Measurements from ENCODE around the gene IDI2. TPM values are rescaled to one million over a fixed set of nuclear protein-coding genes. Genes with fewer than 3 reads are reported as not detected.

IDI2 gene
- total and polyA plus RNA-seq, 8 donors = 0.14 to 0.15 TPM; not detected in 6

- FAIRE-seq (no peak), DNase-seq (no peak), ATAC-seq (no peak)
- no peak overlapping the region for H3K4me3 ChIP-seq
- no peak overlapping the region for H3K27ac ChIP-seq
- TF ChIP-seq CTCF (IDR thresholded peaks at IDR 0.05) = no peak
- H3K36me3 ChIP-seq = peaks cover 0 to 79% (median 32%) of the 10 kb centered on the region in 3 donors
- H3K4me1 ChIP-seq = no peaks in the 10 kb centered on the region
- 85 to 90% methylated on average over 19 of the region's 19 CpGs for WGBS, 2 donors
- H3K27me3 ChIP-seq = no peaks in the 10 kb centered on the region
- intact Hi-C loops (cut with DNase I) = no loop called here
- no peaks in the 10 kb centered on the region for H3K9me3 ChIP-seq
Observed at GRCh38 chr10:997266-998022, 28.2 kb downstream of the IDI2 start.

GRCh38 chr10:996031-996430 is 29.6 kb downstream of the IDI2 start:
- H3K9me3 ChIP-seq = no peaks in the 10 kb centered on the region
- WGBS, 2 donors = 94 to 96% methylated on average over 12 of the region's 12 CpGs
- peaks cover 0 to 64% (median 31%) of the 10 kb centered on the region in 3 donors for H3K36me3 ChIP-seq
- no peak overlapping the region for H3K27ac ChIP-seq
- FAIRE-seq (no peak), DNase-seq (no peak), ATAC-seq (no peak)
- no peak overlapping the region for H3K4me3 ChIP-seq
- no peaks in the 10 kb centered on the region for H3K27me3 ChIP-seq
- intact Hi-C loops (cut with DNase I) = no loop called here
- no peaks in the 10 kb centered on the region for H3K4me1 ChIP-seq
- TF ChIP-seq CTCF (IDR thresholded peaks at IDR 0.05) = no peak

GRCh38 chr10:995559-995926 is 30.1 kb downstream of the IDI2 start:
- no peak for ATAC-seq
- Histone ChIP-seq H3K36me3 (peaks cover 0 to 60% (median 31%) of the 10 kb centered on the region in 3 donors), H3K27me3 (no peaks in the 10 kb centered on the region), H3K4me3 (no peak overlapping the region), H3K4me1 (no peaks in the 10 kb centered on the region), H3K9me3 (no peaks in the 10 kb centered on the region), H3K27ac (no peak overlapping the region)
- WGBS, 2 donors = 92 to 95% methylated on average over 7 of the region's 7 CpGs
- no peak for TF ChIP-seq CTCF (IDR thresholded peaks at IDR 0.05)
- intact Hi-C loops (cut with DNase I) = no loop called here
- DNase-seq = no peak
- no peak for FAIRE-seq

- no peak for ATAC-seq
- H3K9me3 ChIP-seq = no peaks in the 10 kb centered on the region
- TF ChIP-seq CTCF (IDR thresholded peaks at IDR 0.05) = no peak
- no peak for DNase-seq
- no peak overlapping the region for H3K4me3 ChIP-seq
- H3K27ac ChIP-seq = no peak overlapping the region
- H3K36me3 ChIP-seq = peaks cover 0 to 54% (median 31%) of the 10 kb centered on the region in 3 donors
- H3K4me1 ChIP-seq = no peaks in the 10 kb centered on the region
- intact Hi-C loops (cut with DNase I) = no loop called here
- 91% methylated on average over 6 of the region's 6 CpGs for WGBS, 2 donors
- no peak for FAIRE-seq
- H3K27me3 ChIP-seq = no peaks in the 10 kb centered on the region
Observed at GRCh38 chr10:994836-995558, 30.7 kb downstream of the IDI2 start.

- intact Hi-C loops (cut with DNase I) = no loop called here
- H3K4me3 ChIP-seq = no peak overlapping the region
- FAIRE-seq = no peak
- H3K4me1 ChIP-seq = peaks cover 6 to 9% (median 8%) of the 10 kb centered on the region in 3 donors
- H3K36me3 ChIP-seq = peaks cover 0 to 33% (median 17%) of the 10 kb centered on the region in 3 donors
- TF ChIP-seq CTCF (IDR thresholded peaks at IDR 0.05) = no peak
- DNase-seq = no peak
- H3K9me3 ChIP-seq = no peaks in the 10 kb centered on the region
- no peak for ATAC-seq
- no peaks in the 10 kb centered on the region for H3K27me3 ChIP-seq
- H3K27ac ChIP-seq = no peak overlapping the region
Observed at GRCh38 chr10:992871-993270, 32.8 kb downstream of the IDI2 start.

Data from pancreas (tissue), 10 donors.